Measurements from ENCODE around the gene PTCD3.
A peak's percentile ranks its signal among the peaks of the same experiment; 100 is the strongest.

Gene PTCD3

DNA sequence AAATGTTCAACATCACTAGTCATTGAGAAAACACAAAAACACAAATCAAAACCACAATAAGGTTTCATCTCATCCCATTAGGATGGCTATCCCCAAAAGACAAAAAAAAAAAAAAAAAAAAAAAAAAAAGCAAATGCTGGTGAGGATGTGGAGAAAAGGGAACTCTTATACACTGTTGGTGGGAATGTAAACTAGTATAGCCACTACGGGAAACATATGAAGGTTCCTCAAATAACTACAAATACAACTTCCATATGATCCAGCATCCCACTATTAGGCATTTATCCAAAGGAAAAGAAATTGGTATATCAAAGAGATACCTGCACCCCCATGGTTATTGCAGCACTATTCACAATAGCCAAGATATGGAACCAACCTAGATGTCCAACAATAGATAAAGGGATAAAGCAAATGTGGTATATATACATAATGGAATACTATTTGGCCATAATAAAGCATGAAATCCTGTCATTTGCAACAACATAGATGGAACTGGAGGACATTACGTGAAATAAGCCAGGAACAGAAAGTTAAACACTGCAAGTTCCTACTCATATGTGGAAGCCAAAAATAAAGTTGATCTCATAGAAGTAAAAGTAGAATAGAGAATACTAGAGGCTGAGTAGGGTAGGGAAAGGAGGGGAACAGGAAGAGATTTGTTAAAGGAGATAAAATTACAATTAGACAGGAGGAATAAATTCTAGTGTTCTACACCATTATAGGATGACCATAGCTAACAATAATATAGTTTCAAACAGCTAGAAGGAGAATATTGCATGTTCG lies 8.7 kb upstream of the PTCD3 start:
- no peak overlapping the region for H3K4me3 ChIP-seq (ENCODE audit: low read depth, low read length)
- TF ChIP-seq CTCF (IDR thresholded peaks at IDR 0.05; ENCODE audit: low read depth, low read length, missing control alignments), result no peak
- DNase-seq (ENCODE audit: low read depth), result no peak
- in situ Hi-C loops (cut with HindIII; ENCODE audit: low sequenced_read_pairs), result loop anchor here (25.0 kb wide), 1 partner anchor 385 kb away; no protein-coding TSS in a partner anchor

GRCh38 chr2:86097913-86098312 lies 8.1 kb upstream of the PTCD3 start:
- no peak for DNase-seq (ENCODE audit: low read depth)
- in situ Hi-C loops (cut with HindIII; ENCODE audit: low sequenced_read_pairs), result loop anchor here (25.0 kb wide), 1 partner anchor 386 kb away; no protein-coding TSS in a partner anchor
- no peak overlapping the region for H3K4me3 ChIP-seq (ENCODE audit: low read depth, low read length)
- TF ChIP-seq CTCF (IDR thresholded peaks at IDR 0.05; ENCODE audit: low read depth, low read length, missing control alignments), result no peak

- H3K4me3 ChIP-seq (ENCODE audit: low read depth, low read length), result no peak overlapping the region
- in situ Hi-C loops (cut with HindIII; ENCODE audit: low sequenced_read_pairs), result no loop called here
- TF ChIP-seq CTCF (IDR thresholded peaks at IDR 0.05; ENCODE audit: low read depth, low read length, missing control alignments), result no peak
- no peak for DNase-seq (ENCODE audit: low read depth)
Measured at GRCh38 chr2:86102157-86102556, 3.9 kb upstream of the PTCD3 start.

DNA sequence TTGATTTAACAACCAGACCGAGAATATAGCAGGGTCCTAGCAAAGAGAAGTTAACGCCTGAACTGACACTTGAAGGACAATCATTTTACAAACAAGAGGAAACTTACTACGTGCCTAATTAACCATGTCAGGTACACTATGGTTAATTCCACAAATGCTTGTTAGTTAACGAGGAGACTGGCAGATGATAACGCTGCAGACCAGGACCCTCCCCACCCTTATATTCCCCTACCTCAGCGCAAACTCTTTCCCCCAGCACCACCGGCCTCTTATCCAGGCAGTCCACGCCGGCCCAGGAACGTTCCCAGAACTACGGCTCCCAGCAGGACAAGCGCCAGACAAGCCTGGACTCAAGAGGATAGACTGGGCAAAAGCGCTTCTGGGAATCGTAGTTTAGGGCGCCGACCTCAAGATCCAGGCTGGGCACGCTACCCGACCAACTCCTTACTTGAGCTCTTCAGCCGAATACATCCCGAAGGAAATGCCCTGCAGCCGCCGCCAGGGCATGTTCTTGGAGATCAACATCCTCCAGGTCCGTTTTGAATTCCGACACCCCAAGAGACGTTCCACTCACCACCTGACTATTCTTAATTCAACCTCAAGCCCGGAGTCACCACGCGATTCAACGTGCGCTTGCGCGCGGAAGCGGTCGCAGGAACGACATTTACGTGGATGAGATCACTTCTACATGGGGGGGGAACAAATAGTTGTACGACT lies 625 bp upstream of the PTCD3 start, which contains the start of gene POLR1A:
POLR1A (minus strand) TSS at position 635 of the 717 bp plus-strand sequence; CDS start at position 525, 110 bp downstream.
- DNase-seq (ENCODE audit: low read depth), result peak; percentile 91
- peak; percentile 20 for TF ChIP-seq CTCF (IDR thresholded peaks at IDR 0.05; ENCODE audit: low read depth, low read length, missing control alignments)
- in situ Hi-C loops (cut with HindIII; ENCODE audit: low sequenced_read_pairs), result no loop called here
- peak within 1 kb of the TSS; percentile 78 for H3K4me3 ChIP-seq (ENCODE audit: low read depth, low read length)

DNA sequence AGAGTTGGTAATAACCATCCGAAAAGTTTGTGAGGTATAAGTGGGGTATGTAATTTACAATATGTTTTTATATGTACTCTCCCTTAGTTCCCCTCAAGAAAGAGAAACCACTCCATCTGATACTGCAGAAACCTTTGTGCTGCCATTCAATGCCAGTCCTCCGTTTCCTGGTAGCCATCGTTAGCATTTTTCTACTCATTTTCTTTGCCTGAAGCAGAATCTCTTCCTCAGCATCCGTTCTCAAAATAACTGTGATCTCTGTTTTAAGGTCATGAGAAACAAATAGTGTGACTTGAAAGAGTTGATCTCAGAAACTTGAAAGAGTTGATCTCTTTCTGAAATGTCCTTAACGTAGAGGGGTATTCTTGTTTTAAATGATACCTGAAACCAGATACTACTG lies 996 bp downstream of the PTCD3 start:
- peak overlapping the region; percentile 78 for H3K4me3 ChIP-seq (ENCODE audit: low read depth, low read length)
- no peak for DNase-seq (ENCODE audit: low read depth)
- TF ChIP-seq CTCF (IDR thresholded peaks at IDR 0.05; ENCODE audit: low read depth, low read length, missing control alignments), result no peak
- in situ Hi-C loops (cut with HindIII; ENCODE audit: low sequenced_read_pairs), result no loop called here

- no peak for TF ChIP-seq CTCF (IDR thresholded peaks at IDR 0.05; ENCODE audit: low read depth, low read length, missing control alignments)
- in situ Hi-C loops (cut with HindIII; ENCODE audit: low sequenced_read_pairs), result no loop called here
- DNase-seq (ENCODE audit: low read depth), result no peak
- no peak overlapping the region for H3K4me3 ChIP-seq (ENCODE audit: low read depth, low read length)
Measured at GRCh38 chr2:86118130-86118529, 12.1 kb downstream of the PTCD3 start.

All from astrocyte of the cerebellum (primary cell).